HG02759 (cell line): ENCODE data around the gene PREP.
"Not testable (repeated sequence)": the region's sequence is repeated elsewhere in the genome, so short reads cannot be mapped to it uniquely, and the experiment has no call there.

Experiments used
- ATAC-seq: cut with Tn5 transposase; IDR thresholded peaks from one replicate; pipeline ENCODE4 v1.9.1; 2021; ENCODE audit warnings: mild to moderate bottlenecking, moderate library complexity; ENCODE audit not compliant: unreplicated experiment

PREP gene

DNA sequence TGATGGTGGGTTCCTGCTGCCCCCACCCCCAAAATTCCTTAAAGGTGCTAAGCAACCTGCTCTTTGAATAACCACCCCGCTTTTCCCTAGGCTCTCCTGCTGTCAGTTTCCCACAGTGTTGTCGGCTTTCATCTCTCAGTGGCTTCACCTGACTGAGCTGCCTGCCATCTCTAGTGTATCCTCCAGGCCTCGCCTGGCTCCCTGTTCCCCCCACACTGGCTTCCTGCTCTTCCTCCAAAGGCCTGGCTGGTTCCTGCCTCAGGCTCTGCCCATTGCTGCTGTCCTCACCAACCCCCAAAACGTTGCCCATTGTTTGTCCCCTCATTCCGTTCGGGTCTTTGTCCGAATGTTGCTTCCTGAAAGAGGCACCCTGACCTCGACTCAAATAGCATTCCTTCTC is 129.3 kb downstream of the PREP start:
- ATAC-seq: no peak

DNA sequence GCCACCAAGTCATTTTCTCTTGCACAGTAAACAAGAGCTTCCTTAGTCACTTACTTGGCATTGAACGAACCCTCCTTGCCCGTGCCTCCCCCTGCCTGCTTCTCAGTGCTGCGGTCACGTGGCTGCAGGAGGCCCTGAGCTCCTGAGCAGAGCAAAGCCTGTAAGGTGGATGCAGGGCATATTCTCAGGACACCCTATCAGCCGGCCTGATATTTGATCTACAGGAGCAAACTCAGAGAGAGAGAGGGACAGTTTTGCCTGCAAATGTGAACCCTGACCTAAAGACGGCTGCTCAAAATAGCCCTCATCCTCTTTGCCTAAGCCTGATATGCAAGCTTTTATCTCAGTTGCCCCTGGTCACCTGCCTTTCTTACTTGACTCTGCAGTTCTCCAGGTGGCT is 130.1 kb downstream of the PREP start:
- no peak for ATAC-seq

DNA sequence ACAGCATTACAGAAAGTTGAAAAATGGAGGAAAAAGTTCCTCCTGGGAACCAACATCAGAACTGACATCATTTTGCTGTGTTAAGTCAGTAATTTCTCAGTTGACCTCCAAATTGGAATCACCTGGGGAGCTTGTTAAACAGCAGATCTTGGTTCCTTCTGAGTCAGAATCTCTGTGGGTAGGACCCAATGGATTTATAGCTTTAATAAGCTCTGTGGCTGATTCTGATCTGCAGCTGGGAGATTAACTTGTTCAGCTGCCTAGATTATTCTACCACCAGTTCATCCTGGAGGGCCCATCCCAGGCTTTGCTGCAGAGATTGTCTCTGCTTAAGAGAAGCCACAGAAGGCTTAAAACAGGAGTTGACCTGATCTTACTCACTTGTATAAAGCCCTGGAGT is 132.4 kb downstream of the PREP start:
- no peak for ATAC-seq

DNA sequence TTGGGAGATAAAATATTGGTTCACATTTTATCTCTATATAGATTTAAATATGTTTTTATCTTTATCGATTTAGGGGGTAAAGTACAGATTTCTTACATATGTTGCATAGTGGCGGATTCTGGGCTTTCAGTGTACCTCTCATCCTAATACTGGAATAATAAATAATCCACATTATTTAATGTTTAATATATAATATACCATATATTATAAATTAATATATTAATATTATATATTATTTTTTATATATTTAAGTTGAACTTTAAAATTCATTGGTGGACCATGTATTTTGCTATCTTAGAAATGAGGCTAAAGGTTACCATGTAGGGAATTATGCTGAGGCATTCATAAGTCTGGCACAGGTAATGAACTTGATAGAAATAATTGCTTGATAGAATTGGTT is 133.5 kb downstream of the PREP start:
- ATAC-seq: no peak

DNA sequence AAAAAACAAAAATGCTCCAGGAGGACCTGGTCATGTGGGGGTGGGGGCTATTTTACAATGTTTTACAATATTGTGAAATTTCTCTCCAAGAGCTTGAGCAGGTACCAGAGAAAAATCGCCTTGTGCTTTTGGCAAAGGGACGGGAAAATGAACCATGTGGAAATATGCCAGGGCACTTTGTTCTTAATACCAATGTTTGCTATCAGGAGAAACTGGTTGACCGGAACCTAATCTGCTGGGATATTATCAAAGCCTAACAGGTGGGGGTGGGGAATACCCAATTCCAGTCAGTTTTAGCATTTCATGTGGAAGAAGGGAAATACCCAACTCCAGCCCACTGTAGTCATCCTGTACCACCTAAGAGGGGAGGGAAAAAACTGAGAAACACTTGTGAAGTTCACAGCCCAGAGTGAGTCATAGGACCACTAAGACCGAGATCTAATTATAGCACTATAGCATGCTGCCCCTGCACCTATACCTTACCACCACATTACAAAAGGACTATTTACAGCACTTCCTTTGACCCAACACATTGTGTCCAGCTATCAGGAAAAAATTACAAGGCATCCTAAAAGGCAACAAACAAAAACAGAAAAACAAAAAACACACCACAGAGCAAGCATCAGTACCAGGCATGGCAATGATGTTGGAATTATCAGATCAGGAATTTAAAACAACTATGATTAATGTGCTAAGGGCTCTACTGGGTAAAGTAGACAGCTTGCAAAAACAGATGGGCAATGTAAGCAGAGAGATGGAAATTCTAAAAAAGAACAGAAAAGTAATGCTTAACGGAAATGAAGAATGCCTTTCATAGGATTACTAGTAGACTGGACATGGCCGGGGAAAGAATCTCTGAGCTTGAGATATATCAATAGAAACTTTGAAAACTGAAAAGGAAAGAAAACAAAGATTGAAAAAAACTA is 138.9 kb downstream of the PREP start:
- no peak for ATAC-seq

DNA sequence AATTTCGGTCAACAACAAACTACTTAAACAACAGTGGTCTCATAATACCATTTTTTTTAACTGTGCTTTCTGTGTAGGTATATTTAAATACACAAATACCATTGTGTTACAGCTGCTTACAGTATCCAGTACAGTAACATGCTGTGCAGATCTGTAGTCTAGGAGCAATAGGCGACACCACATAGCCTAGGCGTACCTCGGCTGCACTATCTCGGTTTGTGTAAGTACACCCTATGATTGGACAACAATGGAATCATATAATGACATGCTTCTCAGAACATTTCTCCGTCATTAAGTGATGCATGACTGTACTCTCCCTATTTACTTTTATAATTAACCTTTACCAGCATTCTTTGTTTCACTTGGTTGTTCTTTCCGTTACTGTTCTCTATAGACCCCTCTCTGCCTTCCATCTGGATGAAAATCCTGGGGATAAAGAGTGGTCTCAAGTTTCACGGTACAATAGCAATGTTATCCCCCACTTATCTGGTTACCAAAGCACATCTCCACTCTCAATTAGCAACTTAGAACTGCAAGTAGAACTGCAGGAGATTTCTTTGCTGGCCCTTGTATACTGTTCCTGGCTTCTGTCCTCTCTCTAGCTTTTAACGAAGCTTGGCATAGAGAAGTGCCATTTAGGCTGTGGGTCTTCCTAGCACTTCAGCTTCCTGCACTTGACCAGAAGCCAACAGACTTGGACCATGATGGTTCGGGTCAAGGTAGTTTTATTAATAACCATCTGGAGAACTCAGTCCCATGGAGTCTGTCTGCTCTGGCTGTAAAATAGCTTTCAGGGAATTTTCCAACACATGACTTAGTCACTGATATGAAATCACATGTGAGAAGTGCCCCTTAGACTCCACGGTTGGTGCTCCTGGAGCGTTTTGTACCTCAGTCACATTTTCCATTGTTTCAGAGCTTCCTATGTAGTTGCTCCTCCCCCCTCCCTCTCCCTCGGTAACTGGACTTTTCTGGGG is 142.7 kb downstream of the PREP start:
- ATAC-seq: no peak

DNA sequence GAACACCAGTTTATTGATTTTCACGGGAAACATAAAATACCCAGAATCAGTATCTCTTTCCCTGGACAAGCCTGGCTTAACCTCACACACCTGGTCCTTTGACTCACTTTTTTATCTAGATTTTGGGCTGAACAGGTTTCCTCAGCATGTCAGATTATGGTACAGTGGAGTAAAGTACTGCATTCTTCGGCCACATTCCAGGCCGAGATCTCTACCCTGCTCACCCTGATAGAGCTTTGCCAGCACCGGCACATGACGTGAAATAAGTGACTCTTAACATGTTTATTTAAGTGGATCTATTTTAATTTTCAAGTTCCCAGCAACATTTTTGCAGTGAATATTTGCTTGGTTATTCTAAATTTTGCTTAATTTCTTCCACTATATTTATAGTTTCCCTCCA is 144.1 kb downstream of the PREP start:
- no peak for ATAC-seq

DNA sequence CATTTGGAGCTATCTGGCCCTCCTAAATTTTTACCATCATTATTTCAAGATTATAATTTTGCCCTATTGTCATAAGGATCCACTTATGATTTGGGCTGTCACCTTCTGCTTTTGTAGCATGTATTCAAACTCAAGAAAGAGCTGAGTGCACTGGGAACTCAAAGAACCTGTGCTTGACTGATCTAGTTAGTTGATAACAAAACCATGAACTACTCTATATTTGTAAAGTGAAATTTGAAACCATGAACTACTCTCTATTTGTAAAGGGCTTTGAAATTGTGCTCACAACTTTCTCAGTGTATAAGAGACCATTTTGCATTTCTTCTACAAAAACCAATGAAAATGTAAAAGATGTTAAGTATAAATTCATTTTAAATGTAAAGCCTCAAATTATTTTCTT is 145.5 kb downstream of the PREP start:
- no peak for ATAC-seq

DNA sequence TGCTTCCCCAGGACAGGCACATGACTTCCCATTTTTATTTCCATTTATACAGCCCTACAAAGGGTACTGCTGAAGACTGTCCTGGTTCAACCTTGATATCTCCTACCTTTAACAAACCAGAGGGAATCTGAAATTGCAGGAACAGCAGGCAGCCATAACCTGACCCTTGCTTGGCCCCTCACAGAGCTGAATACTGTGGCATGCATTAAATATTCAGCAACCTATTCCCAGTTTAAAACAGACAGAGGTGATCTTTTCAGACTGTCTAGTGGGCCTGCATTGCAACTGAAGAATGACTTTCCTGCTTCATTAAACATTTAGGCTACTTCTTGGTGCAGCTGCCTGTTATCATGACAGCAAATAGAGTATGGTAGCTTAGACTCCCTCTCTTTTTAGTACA is 146.3 kb downstream of the PREP start:
- ATAC-seq: no peak

DNA sequence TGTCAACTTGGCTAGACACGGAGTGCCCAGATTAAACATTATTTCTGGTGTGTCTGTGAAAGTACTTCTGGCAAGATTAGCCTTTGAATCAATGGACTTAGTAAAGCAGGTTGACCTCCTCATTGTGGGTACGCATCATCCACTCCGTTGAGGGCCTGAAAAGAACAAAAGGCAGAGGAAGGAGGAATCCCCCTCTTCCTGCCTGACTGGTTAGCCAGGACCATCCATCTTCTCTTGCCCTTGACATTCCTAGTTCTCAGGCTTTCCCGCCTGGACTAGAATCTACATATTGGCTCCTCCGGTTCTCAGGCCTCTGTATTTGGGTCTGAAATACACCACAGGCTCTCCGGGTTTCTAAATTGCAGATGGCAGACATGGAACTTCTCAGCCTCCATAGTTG is 149.1 kb downstream of the PREP start:
- no peak for ATAC-seq

DNA sequence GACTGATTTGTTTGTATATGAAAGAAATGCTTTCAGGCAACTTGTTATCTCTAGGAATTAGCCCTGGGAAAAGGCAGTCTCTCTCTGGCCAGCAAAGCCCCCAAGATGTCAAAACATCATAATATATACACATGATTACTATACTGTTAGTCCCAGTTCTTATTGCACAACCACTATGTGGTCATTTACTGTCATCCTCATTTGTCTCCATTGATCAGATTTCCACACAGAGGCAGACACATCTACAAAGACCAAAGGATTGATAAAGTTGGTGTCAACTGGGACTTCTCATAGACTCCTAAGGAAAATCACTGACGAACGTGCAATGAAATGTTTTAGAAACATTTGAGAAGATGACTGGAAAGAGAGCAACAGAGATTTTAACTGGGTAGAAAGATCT is 151.2 kb downstream of the PREP start:
- ATAC-seq: no peak

DNA sequence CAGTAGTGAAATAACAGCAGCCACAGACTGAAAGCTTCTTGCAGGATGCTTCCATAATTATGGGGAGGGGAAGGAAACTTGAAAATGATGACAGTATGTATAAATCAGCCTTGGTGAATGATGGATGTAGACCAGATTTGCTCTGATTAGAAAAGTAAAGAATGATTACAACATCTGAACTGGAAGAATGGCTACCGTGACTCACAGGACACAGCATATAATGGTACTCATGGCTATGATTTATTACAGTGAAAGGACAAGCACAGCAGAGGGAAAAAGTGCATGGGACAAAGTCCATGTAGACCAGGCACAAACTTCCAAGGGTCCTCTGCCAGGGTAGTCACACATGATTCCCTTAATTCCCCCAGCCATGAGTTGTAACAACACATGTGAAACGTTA is 152.3 kb downstream of the PREP start:
- ATAC-seq: no peak

DNA sequence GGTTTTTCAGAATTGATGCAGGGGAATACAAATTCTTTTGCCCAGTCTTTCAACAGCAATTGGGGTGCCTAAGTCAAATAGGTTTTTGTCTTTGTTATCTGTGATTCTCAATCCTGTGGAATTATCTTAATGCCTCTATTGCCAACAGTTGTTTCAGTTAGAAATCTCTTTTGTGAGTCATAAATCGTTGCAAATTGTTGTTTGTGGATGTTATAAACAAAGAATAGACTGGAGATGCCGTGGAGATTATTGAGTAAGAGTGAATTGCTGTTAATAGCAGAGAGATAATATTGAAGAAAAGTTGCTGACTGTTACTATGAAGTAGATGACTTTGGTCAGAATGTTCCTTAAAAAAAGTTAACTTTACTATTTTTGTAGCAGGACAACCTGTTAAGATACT is 159.4 kb downstream of the PREP start:
- no peak for ATAC-seq

DNA sequence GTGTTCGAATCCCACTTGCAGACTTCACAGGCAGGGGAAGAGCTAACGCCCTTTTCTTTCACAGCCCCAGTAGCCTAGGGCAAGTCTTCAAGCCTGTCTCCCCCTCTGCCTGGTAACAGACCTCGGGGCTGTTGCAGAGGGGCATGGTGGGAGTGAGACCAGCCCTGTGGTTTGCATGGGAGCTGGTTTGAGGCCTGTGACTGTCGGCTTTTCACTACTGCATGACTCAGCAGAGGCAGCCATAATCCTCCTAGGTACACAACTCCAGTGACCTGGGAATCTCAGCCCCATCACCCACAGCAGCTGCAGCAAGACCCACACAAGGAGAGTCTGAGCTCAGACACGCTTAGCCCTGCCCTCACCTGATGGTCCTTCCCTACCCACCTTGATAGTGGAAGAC is 167.7 kb downstream of the PREP start:
- no peak for ATAC-seq

DNA sequence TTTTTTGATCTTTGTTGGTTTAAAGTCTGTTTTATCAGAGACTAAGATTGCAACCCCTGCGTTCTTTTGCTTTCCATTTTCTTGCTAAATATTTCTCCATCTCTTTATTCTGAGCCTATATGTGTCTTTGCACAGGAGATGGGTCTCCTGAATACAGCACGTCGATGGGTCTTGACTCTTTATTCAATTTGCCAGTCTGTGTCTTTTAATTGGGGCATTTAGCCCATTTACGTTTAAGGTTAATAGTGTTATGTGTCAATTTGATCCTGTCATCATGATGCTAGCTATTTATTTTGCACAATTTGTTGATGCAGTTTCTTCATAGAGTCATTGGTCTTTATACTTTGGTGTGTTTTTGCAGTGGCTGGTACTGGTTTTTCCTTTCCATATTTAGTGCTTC is 171.1 kb downstream of the PREP start:
- ATAC-seq: not testable (repeated sequence)
